ENCODE results near the gene C3AR1.

DNA sequence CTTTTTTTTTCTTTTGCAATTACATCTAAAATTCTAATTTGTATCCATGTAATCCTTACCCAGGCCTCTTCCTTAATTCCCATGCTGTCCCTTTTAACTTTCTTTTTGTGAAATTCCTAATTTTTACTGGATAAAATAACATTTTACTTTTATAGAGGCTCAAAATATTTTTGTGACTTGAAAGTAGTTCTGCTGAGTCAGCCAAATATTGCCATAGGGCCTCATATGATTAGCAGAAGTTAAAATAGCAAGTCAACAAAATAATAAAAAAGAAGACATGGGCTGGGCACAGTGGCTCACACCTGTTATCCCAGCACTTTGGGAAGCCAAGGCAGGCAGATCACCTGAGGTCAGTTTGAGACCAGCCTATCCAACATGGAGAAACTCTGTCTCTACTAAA, 2.0 kb downstream of the C3AR1 start:
- TF ChIP-seq EZH2 (IDR thresholded peaks at IDR 0.05; ENCODE audit: low read length): no peak
- TF ChIP-seq, protein P1, sequence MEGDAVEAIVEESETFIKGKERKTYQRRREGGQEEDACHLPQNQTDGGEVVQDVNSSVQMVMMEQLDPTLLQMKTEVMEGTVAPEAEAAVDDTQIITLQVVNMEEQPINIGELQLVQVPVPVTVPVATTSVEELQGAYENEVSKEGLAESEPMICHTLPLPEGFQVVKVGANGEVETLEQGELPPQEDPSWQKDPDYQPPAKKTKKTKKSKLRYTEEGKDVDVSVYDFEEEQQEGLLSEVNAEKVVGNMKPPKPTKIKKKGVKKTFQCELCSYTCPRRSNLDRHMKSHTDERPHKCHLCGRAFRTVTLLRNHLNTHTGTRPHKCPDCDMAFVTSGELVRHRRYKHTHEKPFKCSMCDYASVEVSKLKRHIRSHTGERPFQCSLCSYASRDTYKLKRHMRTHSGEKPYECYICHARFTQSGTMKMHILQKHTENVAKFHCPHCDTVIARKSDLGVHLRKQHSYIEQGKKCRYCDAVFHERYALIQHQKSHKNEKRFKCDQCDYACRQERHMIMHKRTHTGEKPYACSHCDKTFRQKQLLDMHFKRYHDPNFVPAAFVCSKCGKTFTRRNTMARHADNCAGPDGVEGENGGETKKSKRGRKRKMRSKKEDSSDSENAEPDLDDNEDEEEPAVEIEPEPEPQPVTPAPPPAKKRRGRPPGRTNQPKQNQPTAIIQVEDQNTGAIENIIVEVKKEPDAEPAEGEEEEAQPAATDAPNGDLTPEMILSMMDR (optimal IDR thresholded peaks at IDR 0.05 in 1 of 3, IDR thresholded peaks at IDR 0.05 in 1 of 3, conservative IDR thresholded peaks at IDR 0.05 in 1 of 3; ENCODE audit: extremely low read depth in 1 of 3, insufficient read depth in 2 of 3, low read length in 3 of 3): no peak

Data from keratinocyte (primary cell).